HG03520 (cell line): ENCODE results near the gene UFSP2.
"Not testable (repeated sequence)": the region's sequence is repeated elsewhere in the genome, so short reads cannot be mapped to it uniquely, and the experiment has no call there.

ENCODE experiments used
- ATAC-seq: cut with Tn5 transposase; IDR thresholded peaks from one replicate; pipeline ENCODE4 v1.9.1; 2021; ENCODE audit warnings: mild to moderate bottlenecking, moderate library complexity; ENCODE audit not compliant: unreplicated experiment

Gene UFSP2

DNA sequence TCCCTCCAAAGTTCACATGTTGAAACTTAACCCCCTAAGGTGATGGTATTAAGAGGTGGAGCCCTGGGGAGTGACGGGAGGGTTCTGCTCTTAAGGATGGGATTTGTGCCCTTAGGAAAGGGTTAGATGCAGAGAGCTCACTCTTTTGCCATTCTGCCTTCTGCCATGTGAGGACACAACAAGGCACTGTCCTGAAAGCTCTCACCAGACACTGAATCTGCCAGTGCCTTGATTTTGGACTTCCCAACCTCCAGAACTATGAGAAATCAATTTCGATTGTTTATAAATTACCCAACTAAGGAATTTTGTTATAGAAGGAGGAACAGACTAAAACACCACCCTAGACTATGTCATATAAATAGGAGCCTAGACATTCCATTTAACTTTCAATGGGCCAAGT, 41.7 kb downstream of the UFSP2 start:
- ATAC-seq = no peak

- ATAC-seq = no peak
Measured at GRCh38 chr4:185383451-185383850, 42.3 kb downstream of the UFSP2 start.

- ATAC-seq = no peak
Measured at GRCh38 chr4:185382754-185383153, 43.0 kb downstream of the UFSP2 start.

GRCh38 chr4:185381288-185382196, 44.2 kb downstream of the UFSP2 start:
- no peak for ATAC-seq

GRCh38 chr4:185380320-185380719, 45.4 kb downstream of the UFSP2 start:
- ATAC-seq = no peak

DNA sequence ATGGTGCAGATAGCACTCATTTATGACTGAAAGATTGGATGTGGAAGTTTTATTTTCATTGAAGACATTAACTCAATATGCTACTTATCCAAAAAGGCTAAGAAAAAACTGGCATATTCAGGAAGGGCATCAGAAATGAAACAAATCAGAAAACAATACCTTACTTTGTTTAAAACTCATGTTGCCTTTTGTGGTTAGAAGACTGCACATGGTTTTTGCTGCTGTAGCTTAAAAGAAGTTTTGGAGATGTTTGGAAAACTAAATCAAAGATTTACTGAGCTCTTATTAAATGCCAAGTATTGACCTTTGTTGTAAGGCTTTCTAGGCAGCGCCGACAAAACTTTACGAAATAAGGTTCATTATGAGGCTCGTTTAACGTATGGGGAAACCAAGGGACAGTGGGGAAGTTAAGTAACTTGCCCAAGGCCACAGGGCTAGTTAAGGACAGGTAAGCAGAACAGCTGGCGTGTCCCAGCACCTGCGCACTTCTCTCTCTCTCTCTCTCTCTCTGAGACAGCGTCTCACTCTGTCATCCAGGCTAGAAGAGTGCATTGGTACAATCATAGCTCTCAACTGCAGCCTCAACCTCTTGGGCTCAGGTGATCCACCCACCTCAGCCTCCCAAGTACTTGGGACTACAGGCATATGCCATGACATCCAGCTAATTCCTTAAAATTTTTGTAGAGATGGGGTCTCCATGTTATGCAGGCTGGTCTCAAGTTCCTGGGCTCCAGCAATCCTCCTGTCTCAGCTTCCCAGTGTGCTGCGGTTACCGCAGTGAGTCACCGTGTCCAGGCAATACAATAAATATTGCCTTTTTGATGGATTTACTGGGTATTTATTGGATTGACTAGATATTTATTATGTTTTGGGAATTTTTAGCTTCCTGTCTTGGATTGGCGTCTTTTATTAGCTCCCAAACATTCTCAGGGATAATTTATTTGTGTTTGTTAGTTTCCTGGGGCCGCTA, 46.2 kb downstream of the UFSP2 start:
- ATAC-seq = no peak

GRCh38 chr4:185378264-185378663, 47.5 kb downstream of the UFSP2 start:
- no peak for ATAC-seq

DNA sequence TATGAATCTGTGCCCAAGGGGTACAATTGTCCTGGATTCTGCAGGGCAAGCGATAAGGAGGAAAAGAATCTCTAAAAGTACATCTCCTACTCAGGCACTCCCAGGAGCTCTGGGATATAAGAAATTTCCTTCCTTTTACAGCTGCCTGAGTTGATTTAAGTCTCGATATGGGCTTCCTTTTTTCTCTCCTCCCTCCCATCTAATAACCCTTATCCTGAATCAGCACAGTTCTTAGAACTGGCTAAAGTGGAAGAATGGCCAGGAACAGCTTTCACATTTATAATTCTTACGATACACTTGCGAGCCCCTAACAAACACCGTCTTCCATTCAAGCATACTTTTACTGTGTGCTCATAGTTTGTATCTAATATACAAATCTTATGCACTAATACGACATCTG, 51.2 kb downstream of the UFSP2 start:
- no peak for ATAC-seq

DNA sequence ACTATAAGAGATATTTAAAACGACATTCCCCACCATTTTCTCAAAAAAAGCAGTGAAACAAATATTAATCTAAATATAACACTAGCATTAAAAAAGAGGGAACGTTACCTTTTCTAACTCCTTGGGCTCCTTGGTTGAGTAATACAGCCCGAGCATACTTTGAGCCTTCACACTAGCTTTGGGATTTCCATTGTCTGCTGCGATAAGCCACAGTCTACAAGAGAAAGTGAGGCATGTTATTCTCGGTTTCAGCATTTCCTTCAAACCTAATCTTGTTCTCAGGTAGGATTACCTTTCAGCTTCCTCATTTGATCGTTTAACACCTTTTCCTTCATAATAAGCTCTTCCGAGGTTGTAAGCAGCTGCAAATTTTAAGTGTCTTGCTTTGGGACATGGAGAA, 51.7 kb downstream of the UFSP2 start:
- ATAC-seq = no peak

DNA sequence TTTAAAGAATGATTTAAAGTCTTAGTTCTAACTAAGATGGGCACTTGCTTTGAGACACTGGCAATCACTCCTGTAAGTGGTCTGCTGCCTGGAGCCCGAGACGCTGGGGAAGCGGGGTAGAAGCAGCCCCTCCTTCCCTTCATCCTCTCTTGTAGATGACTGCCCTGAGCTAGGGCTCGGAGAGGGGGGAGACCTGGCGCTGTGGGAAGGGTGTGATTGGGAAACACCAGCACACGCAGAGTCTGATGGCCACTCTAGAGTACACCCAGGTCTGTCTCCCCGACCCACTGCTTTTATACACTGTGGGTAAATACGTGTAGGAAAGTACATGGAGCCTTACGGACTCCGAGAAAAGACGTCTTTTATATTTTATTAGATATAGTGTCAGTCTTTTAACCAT, 54.1 kb downstream of the UFSP2 start:
- ATAC-seq = no peak

- ATAC-seq = no peak
Measured at GRCh38 chr4:185370268-185370949, 55.4 kb downstream of the UFSP2 start.

- ATAC-seq = no peak
Measured at GRCh38 chr4:185369731-185370130, 56.0 kb downstream of the UFSP2 start.

GRCh38 chr4:185364886-185365285, 60.9 kb downstream of the UFSP2 start:
- ATAC-seq = no peak

DNA sequence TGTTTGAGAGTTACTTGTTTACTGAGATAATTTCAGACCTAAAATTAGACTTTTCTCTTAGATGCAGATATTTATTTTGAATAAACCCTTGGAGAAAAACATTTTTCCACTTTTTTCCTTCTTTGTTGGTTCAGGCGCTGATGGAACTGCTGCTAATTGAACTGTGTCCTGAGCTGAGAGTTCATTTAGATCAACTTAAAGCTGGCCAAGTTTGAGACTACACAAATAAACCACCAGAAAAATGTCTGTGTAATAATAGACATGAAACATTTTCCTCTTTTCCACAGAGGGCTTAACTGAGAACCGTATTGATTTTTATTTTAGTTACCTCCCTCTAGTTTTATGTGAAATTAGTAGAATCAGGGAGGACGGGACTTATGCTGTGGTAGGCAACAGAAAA, 62.5 kb downstream of the UFSP2 start:
- no peak for ATAC-seq

GRCh38 chr4:185362570-185362969, 63.2 kb downstream of the UFSP2 start:
- ATAC-seq = not testable (repeated sequence)

- ATAC-seq = no peak
Measured at GRCh38 chr4:185361872-185362271, 63.9 kb downstream of the UFSP2 start.

DNA sequence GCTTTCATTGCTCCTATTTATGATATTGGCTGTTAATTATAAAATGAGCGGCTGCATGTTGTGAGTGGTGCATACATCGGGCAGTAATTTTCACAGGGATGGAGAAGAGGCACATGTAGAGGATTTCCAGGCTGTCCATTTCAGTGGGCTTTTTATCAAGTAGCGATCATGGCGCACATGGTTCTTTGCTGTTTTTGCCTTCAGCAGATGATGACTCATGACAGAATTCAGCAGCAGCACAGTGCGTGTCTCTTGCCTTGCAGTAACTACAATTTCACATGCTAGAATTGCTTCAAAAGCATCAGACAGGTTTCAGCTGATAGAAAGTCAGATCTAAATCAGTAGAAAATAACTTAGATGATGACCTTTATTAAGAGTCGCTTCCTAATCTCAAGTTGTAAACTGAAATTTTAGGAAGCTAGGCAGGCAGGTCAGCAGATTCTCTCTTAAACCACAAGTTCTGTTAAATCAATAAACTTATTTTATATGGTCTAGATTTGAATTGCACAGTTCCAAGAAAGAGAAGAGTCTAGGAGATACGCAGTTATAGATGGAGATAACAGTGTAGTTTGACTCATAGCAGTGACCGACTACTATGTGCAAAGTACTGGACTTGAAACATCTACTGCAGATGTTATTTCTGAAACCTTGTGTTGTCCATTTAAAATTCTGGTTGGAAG, 65.9 kb downstream of the UFSP2 start:
- ATAC-seq = no peak

GRCh38 chr4:185358959-185359358, 66.8 kb downstream of the UFSP2 start:
- no peak for ATAC-seq

DNA sequence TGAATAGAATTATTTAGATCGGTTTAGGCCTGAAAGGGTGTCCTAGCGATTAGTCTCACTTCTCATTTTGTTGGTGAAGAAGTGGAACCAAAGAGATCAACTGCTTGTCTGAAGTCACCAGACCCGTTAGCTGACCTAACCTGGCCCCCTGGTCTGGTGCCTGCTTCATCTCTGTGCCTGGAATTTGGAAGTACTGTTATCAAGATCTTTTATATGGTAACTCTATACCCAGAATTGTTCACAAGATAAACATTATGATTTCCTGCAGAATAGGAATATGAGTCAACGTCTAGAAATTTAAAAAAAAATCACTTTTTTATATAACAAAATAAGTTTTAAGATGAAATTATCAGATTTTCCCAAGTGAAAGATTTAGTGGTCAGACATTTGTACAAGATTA, 67.2 kb downstream of the UFSP2 start:
- no peak for ATAC-seq

GRCh38 chr4:185357733-185358440, 67.9 kb downstream of the UFSP2 start:
- ATAC-seq = no peak
